ENCODE data around the gene FXYD6.

The FXYD6 gene

DNA sequence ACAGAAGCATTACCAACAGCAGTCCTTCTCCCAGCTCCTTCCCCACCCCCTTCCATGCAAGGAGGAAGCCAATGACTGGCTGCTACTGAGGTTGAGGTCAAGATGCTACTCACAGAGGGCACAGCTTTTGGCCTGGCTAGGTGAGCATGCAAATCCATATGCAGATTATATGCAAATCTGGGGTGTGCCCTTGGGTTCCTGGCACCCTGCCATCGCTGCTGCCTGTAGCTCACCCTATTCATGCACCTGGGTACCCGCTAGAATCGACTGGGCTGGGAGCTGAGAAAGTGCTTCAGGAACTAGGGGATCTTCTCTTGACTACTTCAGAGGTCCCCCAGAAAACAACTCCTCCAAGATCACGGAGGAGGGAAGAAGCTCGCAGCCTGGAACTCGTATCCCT, 83.5 kb downstream of the FXYD6 start:
- Histone ChIP-seq H3K27me3 (ENCODE audit: low read length) (no peaks in the 10 kb centered on the region), H2AFZ (ENCODE audit: low read depth, low read length, severe bottlenecking) (no peak overlapping the region), H4K20me1 (ENCODE audit: low read depth, low read length) (no peaks in the 10 kb centered on the region), H3K9ac (ENCODE audit: low read length) (no peak overlapping the region), H3F3A (ENCODE audit: insufficient read depth) (no peaks in the 10 kb centered on the region), H3K36me3 (ENCODE audit: low read length) (no peaks in the 10 kb centered on the region), H3K9me2 (replicated peaks; ENCODE audit: insufficient read depth, low read length) (no peaks in the 10 kb centered on the region), H3K4me3 (ENCODE audit: insufficient read depth, low read length, poor library complexity, severe bottlenecking) (no peak overlapping the region), H3K4me2 (ENCODE audit: low read depth, low read length, poor library complexity, severe bottlenecking) (no peak overlapping the region), H3K79me2 (ENCODE audit: insufficient read depth, low read length) (no peaks in the 10 kb centered on the region), H3K9me3 (ENCODE audit: insufficient read depth, low read length) (no peaks in the 10 kb centered on the region), H3K27ac (ENCODE audit: low read depth, low read length) (no peak overlapping the region)
- TF ChIP-seq, protein P1, sequence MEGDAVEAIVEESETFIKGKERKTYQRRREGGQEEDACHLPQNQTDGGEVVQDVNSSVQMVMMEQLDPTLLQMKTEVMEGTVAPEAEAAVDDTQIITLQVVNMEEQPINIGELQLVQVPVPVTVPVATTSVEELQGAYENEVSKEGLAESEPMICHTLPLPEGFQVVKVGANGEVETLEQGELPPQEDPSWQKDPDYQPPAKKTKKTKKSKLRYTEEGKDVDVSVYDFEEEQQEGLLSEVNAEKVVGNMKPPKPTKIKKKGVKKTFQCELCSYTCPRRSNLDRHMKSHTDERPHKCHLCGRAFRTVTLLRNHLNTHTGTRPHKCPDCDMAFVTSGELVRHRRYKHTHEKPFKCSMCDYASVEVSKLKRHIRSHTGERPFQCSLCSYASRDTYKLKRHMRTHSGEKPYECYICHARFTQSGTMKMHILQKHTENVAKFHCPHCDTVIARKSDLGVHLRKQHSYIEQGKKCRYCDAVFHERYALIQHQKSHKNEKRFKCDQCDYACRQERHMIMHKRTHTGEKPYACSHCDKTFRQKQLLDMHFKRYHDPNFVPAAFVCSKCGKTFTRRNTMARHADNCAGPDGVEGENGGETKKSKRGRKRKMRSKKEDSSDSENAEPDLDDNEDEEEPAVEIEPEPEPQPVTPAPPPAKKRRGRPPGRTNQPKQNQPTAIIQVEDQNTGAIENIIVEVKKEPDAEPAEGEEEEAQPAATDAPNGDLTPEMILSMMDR (IDR thresholded peaks at IDR 0.05; ENCODE audit: insufficient read depth, low read length, poor library complexity, severe bottlenecking), result no peak
- no peak for TF ChIP-seq EZH2phosphoT487 (conservative IDR thresholded peaks at IDR 0.05; ENCODE audit: low read length)

DNA sequence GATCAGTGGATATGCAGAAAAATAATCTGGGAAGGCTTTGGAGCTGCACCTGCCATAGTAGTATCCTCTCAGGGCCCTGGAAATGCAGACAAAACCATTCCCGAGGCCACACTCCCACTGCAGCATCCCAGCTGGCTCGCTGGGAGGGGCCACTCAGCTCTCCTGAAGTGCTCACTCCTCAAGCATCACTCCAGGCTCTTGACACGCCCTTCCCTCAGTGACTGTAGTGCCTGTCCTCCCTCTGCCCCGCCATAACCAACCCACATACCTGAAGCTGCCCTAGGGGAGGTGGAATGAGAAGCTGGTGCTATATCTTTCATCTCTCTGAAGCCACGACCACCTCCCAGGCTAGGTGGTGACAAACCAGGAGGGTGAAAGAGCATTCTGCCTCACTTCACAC, 84.2 kb downstream of the FXYD6 start:
- no peaks in the 10 kb centered on the region for H3K9me2 ChIP-seq (replicated peaks; ENCODE audit: insufficient read depth, low read length)
- H3K27ac ChIP-seq (ENCODE audit: low read depth, low read length), result no peak overlapping the region
- no peaks in the 10 kb centered on the region for H3K9me3 ChIP-seq (ENCODE audit: insufficient read depth, low read length)
- H4K20me1 ChIP-seq (ENCODE audit: low read depth, low read length), result no peaks in the 10 kb centered on the region
- H3K4me3 ChIP-seq (ENCODE audit: insufficient read depth, low read length, poor library complexity, severe bottlenecking), result no peak overlapping the region
- no peaks in the 10 kb centered on the region for H3K79me2 ChIP-seq (ENCODE audit: insufficient read depth, low read length)
- no peak overlapping the region for H2AFZ ChIP-seq (ENCODE audit: low read depth, low read length, severe bottlenecking)
- H3K27me3 ChIP-seq (ENCODE audit: low read length), result no peaks in the 10 kb centered on the region
- no peaks in the 10 kb centered on the region for H3K36me3 ChIP-seq (ENCODE audit: low read length)
- TF ChIP-seq, protein P1 (IDR thresholded peaks at IDR 0.05; ENCODE audit: insufficient read depth, low read length, poor library complexity, severe bottlenecking), result no peak
- TF ChIP-seq EZH2phosphoT487 (conservative IDR thresholded peaks at IDR 0.05; ENCODE audit: low read length), result no peak
- no peak overlapping the region for H3K9ac ChIP-seq (ENCODE audit: low read length)
- H3F3A ChIP-seq (ENCODE audit: insufficient read depth), result no peaks in the 10 kb centered on the region
- no peak overlapping the region for H3K4me2 ChIP-seq (ENCODE audit: low read depth, low read length, poor library complexity, severe bottlenecking)

DNA sequence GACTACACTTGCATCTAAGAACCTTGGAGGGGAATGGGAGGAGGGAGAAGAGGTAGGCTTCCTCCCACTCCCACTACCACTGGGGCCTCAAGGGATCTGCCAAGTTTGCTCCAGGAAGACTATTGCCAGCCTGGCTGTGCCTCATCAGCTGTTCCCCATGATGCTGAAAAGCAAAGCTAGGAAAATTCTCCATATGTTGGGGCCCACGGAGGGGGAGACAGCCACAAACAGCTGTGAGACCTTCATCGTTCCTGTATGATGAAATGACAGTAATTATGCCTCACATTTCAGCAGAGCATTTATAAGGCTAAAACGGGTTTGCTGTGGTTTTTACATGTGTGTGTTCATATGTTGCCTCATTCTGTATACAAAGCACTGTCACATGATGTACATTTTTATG, 86.2 kb downstream of the FXYD6 start:
- Histone ChIP-seq H3F3A (ENCODE audit: insufficient read depth) (no peaks in the 10 kb centered on the region), H4K20me1 (ENCODE audit: low read depth, low read length) (no peaks in the 10 kb centered on the region), H3K9me2 (replicated peaks; ENCODE audit: insufficient read depth, low read length) (no peaks in the 10 kb centered on the region), H3K9ac (ENCODE audit: low read length) (no peak overlapping the region), H3K79me2 (ENCODE audit: insufficient read depth, low read length) (no peaks in the 10 kb centered on the region), H3K9me3 (ENCODE audit: insufficient read depth, low read length) (no peaks in the 10 kb centered on the region), H3K36me3 (ENCODE audit: low read length) (no peaks in the 10 kb centered on the region), H2AFZ (ENCODE audit: low read depth, low read length, severe bottlenecking) (no peak overlapping the region), H3K4me3 (ENCODE audit: insufficient read depth, low read length, poor library complexity, severe bottlenecking) (no peak overlapping the region), H3K27me3 (ENCODE audit: low read length) (no peaks in the 10 kb centered on the region), H3K4me2 (ENCODE audit: low read depth, low read length, poor library complexity, severe bottlenecking) (no peak overlapping the region), H3K27ac (ENCODE audit: low read depth, low read length) (no peak overlapping the region)
- TF ChIP-seq, protein P1 (IDR thresholded peaks at IDR 0.05; ENCODE audit: insufficient read depth, low read length, poor library complexity, severe bottlenecking), result no peak
- TF ChIP-seq EZH2phosphoT487 (conservative IDR thresholded peaks at IDR 0.05; ENCODE audit: low read length), result no peak

Data from SU-DHL-6 (cell line).